Measurements from ENCODE around the gene CA10. TPM values are rescaled to one million over a fixed set of nuclear protein-coding genes. Genes with fewer than 3 reads are reported as not detected.

The CA10 gene
- total RNA-seq, 1 experiment from 2014 or later = 0.46 TPM

- no CpG with 5 or more reads among the region's 2 CpGs for WGBS (ENCODE audit: extremely low coverage, insufficient read length, low lambda C conversion rate)
- Histone ChIP-seq H3K56ac (ENCODE audit: insufficient read length, low read depth, low read length) (no peak overlapping the region), H3K23me2 (ENCODE audit: insufficient read length, low read depth, low read length, poor library complexity, severe bottlenecking) (no peaks in the 10 kb centered on the region), H2AFZ (ENCODE audit: low read length) (no peak overlapping the region), H3K4me2 (ENCODE audit: insufficient read depth, insufficient read length, low read length) (no peak overlapping the region), H3K27ac (ENCODE audit: insufficient read length, low read depth, low read length) (no peak overlapping the region), H2BK15ac (ENCODE audit: low read depth, low read length) (no peak overlapping the region), H3K79me1 (ENCODE audit: insufficient read depth, low read depth, low read length, poor library complexity, severe bottlenecking) (no peaks in the 10 kb centered on the region), H4K20me1 (ENCODE audit: control insufficient read depth, insufficient read depth, insufficient read length) (no peaks in the 10 kb centered on the region), H3T11ph (ENCODE audit: low read length) (no peak overlapping the region), H3K4me1 (ENCODE audit: insufficient read depth, low read length) (no peaks in the 10 kb centered on the region), H3K4ac (ENCODE audit: low read depth, low read length) (no peak overlapping the region), H2AK5ac (ENCODE audit: insufficient read length, low read length) (no peak overlapping the region), H3K14ac (ENCODE audit: insufficient read depth, low read length) (no peak overlapping the region), H4K5ac (ENCODE audit: insufficient read length, low read depth, low read length) (no peak overlapping the region), H2BK5ac (ENCODE audit: insufficient read length, low read length) (no peak overlapping the region), H3K18ac (ENCODE audit: insufficient read length, low read depth, low read length) (no peak overlapping the region), H2BK12ac (ENCODE audit: insufficient read length, low read depth, low read length) (no peak overlapping the region), H2BK20ac (ENCODE audit: low read depth, low read length, poor library complexity, severe bottlenecking) (no peak overlapping the region), H3K23ac (ENCODE audit: insufficient read length, low read depth, low read length) (no peak overlapping the region), H3K27me3 (ENCODE audit: insufficient read depth, low read length) (no peaks in the 10 kb centered on the region), H4K91ac (ENCODE audit: insufficient read length, low read depth, low read length) (no peak overlapping the region), H3K9me3 (ENCODE audit: control insufficient read depth, low read depth, low read length) (no peaks in the 10 kb centered on the region), H2BK120ac (ENCODE audit: low read depth, low read length, poor library complexity, severe bottlenecking) (no peak overlapping the region), H3K79me2 (ENCODE audit: insufficient read depth, low read length) (no peaks in the 10 kb centered on the region), H3K9ac (ENCODE audit: extremely low read depth, insufficient read length, low read length) (no peak overlapping the region), H4K8ac (replicated peaks; ENCODE audit: insufficient read length, low read depth, low read length) (no peak overlapping the region)
- Mint-ChIP-seq H3K36me3 (ENCODE audit: insufficient read depth in 1 of 3, low read depth in 3 of 3) (no peaks in the 10 kb centered on the region; a peak in 1 of 7 replicates), H3K27ac (no peak overlapping the region; a peak in 1 of 7 replicates), H3K4me3 (no peak overlapping the region), H3K4me1 (0 out of 4 replicates have a peak, but pooled peaks cover 0 to 3% of the 10 kb centered on the region in 2 experiments), H3K27me3 (ENCODE audit: low read depth) (peaks cover 2% of the 10 kb centered on the region; the same call in 1 of the 2 replicates), H3K9me3 (no peaks in the 10 kb centered on the region; a peak in 1 of 5 replicates)
- no peak for TF ChIP-seq CTCF (conservative IDR thresholded peaks at IDR 0.05)
- DNase-seq = no peak
Observed at GRCh38 chr17:51955245-51955644, 203.3 kb downstream of the CA10 start.

Measured in H9 (cell line).